ENCODE results near the gene ROCK1.
"Not testable (repeated sequence)": the region's sequence is repeated elsewhere in the genome, so short reads cannot be mapped to it uniquely, and the experiment has no call there.

The ROCK1 gene

DNA sequence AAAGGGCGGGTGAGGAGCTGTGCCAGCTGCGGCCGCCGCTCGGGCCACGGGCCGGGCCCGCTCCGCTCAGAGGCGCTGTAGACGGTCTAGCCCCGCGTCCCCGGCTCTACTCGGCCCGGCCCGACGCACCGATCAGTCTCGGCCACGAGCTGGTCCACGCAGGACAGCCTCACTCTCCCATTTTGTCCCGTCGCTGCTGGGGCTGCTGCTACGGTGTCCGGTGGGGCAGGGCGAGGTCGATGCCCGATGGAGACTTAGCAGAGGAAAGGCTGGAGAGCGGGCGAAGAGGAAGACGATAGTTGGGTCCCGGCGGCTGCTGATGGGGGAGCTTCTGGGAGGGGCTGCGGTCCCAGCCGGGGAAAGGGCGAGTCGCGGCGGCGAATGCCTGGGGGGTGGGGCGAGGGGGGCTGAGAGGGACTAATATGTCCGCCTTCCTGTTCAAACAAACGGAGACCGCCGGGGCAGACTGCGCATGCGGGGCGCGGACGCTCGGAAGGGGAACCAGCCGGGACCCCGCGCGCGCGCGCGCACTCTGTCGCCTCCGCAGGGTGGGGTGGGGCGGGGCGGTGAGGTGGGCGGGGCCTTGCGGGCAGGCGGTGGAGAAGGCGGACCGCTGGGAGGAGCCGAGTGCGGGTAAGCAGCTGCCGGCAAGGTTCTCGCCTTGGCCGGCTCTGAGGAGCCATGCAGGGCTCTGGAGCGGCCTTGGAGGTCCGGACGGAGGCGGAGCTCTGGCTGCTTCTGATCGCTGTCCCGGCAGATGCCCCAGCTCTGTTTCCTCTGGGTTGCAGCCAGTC is at the start of gene ROCK1:
TSS of gene ROCK1 (minus strand) at position 468 of the 794 bp plus-strand sequence. CDS start 903 bp downstream, outside the sequence.
- DNase-seq (ENCODE audit: low read depth) = peak; percentile 99

DNA sequence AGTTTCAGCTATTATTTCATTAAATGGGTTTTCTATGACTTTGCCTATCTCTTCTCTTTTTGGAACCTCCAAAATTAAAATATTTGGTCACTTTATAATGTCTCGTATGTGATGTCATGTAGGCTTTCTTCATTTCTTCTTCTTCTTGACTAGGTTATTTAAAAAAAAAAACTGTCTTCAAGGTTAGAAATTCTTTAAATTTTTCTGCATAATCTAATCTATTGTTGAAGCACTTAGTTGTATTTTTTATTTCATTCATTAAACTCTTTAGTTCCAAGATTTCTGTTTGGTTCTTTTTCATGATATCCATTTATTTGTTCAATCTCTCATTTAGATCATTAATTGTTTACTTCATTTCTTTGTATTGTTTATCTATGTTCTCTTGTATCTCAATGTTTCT is 43.8 kb upstream of the ROCK1 start:
- DNase-seq (ENCODE audit: low read depth) = no peak

DNA sequence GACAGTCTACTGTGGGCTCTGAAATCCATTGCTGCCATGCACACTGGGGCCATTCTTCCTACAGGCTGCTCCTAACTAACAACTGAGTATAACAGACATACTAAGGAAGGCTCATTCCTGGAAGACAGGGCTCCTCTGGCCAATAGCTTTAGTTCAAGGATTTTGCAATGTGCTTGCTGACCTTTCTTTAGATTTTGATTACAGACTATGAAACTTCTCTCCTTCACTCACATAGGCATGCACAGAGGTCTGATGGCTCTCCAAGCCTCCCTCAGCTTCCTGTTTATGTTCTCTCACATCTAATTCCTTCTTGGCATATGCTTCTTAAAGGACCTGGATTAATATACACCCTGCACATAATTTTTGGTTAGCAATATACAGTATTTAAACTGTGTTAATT is 34.4 kb upstream of the ROCK1 start:
- DNase-seq (ENCODE audit: low read depth) = no peak

DNA sequence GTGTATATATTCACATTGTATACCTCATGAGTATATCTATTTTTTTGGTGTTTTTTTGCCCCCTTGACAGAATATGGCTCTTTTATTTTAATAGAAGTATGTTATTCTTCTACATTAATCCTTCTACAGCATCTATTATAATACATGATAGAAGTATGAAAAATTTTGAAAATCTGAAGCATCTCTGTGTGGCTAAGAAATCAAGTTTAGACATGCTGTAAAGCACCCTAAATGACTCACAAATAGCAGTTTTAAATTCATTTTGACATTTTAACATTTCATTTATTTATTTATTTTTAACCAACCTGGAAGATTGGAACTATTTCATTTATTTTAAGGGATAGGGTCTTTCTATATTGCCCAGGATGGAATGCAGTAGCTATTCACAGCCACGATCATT is 33.8 kb upstream of the ROCK1 start:
- no peak for DNase-seq (ENCODE audit: low read depth)

DNA sequence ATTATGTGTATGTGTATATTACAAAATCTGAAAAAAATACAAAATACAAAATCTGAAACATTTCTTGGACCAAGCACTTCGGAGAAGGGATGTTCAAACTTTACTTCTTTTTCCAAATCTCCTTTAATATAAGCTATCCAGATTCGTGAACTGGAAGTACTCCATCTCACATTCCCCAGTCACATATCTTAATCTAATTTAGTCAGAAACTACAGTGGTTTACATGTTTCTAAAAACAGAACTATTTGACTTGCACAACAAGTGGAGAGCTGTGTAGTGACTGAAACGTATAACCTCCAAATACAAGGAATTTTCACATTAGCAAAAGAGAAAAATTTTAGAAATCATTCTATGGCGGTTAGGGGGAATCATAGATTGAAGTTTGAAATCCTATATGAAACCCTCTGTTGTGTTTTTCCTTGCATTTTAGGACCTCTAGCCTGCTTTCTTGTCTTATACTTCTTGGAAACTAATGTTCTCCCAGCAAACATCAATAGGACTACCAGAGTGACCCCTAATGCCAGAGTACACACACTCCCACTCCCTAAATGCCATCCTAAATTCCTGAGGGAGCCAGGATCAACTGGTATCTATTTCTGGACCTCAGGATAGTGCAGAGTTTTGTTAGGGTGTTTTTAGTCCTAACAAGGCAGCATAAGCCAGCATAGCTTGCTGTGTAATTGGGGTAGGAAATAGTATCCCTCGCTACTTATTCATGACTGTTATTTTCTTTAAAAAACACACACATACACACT is 30.2 kb upstream of the ROCK1 start:
- DNase-seq (ENCODE audit: low read depth) = no peak

DNA sequence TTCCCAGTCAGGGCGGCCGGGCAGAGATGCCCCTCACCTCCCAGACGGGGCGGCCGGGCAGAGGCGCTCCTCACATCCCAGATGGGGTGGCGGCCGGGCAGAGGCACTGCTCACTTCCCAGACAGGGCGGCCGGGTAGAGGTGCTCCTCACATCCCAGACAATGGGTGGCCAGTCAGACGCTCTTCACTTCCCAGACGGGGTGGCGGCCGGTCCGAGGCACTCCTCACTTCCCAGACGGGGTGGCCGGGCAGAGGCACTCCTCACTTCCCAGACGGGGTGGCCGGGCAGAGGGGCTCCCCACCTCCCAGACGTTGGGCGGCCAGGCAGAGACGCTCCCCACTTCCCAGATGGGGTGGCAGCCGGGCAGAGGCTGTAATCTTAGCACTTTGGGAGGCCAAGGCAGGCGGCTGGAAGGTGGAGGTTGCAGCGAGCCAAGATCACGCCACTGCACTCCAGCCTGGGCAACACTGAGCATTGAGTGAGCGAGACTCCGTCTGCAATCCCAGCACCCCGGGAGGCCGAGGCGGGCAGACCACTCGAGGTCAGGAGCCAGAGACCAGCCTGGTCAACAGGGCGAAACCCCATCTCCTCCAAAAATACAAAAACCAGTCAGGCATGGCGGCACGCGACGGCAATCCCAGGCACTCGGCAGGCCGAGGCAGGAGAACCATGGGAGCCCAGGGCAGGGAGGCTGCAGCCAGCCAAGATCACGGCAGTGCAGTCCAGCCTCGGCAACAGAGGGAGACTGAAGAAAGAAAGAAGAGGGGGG is 26.3 kb upstream of the ROCK1 start:
- not testable (repeated sequence) for DNase-seq (ENCODE audit: low read depth)

DNA sequence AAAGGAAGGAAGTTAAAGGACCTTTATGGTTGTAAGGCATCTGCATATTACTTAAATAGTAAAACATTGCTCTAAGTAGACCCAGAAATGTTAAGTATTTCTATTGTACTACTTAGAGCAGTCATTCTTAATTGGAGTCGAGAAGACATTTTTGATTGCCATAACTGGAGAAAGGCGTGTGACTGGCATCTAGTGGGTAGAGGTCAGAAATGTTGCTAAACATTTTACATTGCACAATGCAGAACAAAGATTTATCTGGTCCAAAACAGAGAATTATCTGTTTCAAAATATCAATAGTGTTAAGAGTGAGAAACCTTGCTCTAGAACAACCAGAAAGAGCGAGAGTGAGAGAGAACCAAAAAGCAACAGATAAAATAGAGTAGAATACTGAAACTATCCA is 23.3 kb upstream of the ROCK1 start:
- peak; percentile 8 for DNase-seq (ENCODE audit: low read depth)

DNA sequence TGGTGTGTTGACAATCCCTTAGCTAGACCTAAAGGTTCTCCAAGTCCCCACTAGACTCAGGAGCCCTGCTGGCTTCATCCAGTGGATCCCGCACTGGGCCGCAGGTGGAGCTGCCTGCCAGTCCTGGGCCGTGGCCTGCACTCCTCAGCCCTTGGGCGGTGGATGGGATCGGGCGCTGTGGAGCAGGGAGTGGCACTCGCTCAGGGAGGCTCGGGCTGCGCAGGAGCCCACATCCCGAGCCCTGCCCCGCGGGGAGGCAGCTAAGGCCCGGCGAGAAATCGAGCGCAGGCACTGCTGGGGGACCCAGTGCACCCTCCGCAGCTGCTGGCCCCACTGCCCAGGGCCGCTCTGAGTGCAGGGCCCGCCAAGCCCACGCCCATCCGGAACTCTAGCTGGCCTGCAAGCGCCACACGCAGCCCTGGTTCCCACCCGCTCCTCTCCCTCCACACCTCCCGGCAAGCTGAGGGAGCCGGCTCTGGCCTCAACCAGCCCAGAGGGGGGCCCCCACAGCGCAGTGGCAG is 20.8 kb upstream of the ROCK1 start:
- DNase-seq (ENCODE audit: low read depth) = no peak

DNA sequence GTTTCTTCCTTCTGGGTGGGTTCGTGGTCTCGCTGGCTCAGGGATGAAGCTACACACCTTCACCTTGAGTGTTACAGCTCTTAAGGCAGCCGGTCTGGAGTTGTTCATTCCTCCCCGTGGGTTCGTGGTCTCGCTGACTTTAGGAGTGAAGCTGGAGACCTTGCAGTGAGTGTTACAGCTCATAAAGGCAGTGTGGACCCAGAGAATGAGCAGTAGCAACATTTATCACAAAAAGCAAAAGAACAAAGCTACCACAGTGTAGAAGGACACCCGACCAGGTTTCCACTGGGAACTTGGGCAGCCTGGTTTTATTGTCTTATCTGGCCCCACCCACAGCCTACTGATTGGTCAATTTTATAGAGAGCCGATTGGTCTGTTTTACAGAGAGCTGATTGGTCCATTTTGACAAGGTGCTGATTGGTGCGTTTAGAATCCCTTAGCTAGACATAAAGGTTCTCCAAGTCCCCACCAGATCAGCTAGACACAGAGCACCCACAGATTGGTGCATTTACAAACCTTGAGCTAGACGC is 20.1 kb upstream of the ROCK1 start:
- no peak for DNase-seq (ENCODE audit: low read depth)

DNA sequence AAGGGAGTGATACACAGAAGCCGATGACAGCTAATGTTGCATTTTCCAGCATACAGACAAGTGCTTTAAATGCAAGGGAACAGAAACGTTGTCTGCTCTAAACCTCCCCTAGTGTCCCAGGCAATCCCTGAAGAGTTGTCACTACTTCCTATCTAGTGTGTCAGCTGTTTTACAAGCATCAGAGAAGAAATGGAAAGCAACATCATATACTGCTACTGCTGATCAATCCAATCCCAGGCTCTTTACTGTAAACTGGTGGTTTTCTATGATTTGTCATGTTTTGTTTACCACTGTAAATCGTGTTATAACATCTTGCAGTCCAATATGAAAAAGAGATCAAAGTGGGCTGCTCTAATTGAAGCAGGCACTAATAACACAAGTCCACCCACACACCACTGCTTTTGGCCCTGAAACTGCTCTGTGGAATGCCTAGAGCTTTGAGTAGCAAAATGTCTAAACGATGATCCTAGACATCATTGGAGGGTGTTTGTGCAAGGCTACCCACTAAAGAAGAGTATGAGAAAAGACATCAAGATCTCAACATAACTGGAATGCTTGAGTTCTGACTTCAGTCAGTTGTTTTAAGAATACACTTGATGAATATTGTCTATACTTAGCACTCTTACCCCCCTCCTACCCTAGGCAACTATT is 18.1 kb upstream of the ROCK1 start:
- no peak for DNase-seq (ENCODE audit: low read depth)

DNA sequence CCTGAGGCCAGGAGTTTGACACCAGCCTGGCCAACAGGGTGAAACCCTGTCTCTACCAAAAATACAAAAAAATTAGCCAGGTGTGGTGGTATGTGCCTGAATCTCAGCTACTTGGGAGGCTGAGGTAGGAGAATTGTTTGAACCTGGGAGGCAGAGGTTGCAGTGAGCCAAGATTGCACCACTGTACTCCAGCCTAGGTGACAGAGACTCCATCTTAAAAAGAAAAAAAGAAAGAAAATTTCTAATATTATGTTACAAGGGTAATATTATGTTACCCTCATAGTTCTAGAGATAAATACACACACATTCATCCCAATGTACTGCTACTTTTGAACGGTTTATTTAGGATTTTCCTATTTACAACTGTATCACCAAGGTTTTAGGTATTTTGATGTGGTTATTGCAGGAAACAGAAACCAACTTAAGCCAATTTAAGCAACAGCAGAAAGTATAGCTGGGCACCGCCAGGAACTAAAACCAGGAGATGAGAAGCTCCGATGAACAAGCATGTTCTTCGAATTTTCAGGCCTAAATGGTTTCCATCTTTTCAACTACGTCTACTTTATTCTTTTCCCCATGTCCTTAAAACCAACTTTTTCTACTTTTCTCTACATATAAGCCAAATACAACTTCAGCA is 11.8 kb upstream of the ROCK1 start:
- DNase-seq (ENCODE audit: low read depth) = no peak

DNA sequence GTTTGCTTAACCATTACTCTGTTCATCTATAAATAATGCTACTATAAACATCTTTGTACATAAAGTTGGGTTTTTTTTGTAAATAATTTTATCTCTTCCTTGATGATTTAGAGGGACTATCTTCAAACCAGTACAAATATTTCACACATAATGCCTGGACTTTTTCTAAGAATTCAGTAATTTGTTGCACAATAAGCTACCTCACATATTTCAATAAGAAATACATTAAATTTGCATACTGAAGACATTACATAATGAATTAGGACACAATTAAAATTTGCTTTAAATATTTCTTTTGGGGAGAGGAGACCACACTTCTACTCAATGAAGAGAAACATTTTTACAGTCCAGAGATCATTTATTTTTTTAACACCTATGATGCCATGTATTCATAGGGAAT is 7.2 kb upstream of the ROCK1 start:
- DNase-seq (ENCODE audit: low read depth) = no peak

DNA sequence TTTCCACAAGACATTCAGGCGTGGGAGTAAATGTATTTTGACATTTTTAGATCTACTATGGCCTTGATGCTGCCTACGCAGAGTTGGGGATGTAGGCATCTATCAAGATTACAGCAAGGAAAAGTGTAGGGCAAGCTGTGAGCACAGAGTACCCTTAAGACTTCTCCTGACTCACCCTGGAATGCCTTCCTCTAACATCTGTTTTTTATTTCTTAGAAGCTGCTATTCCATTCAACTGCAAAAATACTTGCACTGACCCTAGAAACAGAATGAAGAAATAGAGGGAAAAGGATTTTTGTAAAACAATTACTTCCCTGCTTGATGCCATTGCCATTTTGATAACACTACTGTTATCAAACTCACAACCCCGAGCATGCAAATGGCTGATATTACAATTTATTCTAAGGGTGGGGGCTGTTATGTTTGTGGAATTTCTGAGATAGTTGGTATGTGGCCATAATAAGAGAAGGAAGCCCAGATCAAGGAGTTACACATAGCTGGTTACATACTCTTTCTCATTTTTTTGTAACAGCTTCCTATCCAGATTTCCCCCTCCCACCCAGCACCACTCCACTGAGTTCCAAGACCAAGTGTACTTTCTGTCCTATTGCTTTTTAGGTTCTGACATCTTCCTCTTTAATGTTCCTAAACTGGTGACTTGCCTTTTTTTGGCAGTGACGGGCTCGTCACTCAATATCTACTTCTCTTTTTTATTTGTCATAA is 6.0 kb upstream of the ROCK1 start:
- no peak for DNase-seq (ENCODE audit: low read depth)

DNA sequence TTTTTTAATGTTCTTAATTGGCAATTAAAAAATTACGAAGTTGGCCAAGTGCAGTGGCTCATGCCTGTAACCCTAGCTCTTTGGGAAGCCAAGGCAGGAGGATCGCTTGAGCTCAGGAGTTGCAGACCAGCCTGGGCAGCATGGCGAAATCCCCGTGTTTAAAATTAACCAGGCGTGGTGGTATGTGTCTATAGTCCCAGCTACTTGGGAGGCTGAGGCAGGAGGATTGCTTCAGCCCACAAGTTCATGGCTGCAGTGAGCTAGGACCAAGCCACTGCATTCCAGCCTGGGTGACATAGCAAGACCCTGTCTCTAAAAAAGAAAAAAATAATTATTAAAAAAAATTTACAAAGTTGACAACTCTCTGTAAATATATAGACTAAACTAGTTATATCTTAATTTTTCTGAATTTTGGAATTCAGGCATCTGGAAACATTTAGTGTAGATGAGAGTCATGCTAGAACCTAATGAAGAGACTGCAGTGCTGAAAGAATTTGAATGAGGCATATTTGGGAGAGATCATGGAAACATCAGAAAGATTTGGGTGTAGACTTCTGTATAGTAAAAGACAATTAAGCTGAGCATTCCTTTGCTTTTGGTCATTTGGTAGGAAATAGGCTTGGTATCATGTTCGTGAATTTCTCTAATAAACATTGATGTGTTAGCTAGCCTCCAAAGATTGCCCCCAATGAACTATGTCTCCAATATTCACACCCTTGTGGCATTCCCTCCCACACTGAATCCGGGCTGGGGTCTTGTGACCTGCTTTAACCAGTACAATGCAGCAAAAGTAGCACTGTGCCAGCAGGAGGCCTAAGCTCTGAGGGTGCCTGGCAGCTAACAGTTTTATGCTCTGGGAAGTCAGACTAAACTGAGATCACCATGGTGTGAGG is 4.2 kb upstream of the ROCK1 start:
- no peak for DNase-seq (ENCODE audit: low read depth)

DNA sequence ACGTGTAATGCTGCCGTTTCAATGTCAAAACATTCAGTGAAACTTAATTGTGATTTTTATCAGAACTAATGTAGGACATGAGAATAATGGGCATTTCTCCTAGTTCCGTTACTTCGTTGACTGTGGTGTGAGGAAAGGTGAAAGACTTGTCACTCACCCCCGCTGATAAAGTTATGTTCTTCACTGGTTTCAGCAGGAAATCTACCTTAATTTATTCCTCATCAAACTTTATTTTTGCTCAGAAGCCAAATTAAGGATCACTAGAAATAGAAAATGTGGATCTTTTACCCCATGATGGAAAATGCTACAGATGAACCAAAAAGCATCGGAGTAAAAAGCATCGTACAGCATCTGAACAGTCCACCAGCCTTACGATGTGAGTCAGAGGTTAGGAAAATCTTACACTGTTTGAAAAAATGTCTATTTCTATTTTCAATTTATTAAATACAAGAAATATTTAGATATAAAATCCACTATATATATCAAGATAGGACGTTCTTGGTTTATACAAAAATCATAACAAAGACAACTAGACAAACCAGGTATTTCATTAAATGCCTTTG is 1.0 kb upstream of the ROCK1 start:
- no peak for DNase-seq (ENCODE audit: low read depth)

DNA sequence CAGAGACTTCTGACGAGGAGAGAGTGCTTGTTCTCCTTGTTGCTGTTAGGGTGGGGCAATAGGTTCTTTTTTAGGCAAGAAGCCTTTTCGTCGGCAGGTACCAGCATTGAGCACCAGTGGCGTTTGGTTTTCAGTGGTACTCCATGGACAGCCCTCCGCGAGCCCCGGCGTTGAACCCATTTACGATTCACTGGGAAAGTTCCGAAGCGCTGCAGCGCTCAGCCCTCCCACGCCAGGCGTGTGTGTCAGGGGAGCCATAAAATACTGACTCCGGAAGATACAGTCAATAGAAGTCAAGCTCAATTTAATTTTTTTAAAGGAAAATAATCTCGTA is 494 bp upstream of the ROCK1 start:
- DNase-seq (ENCODE audit: low read depth) = peak; percentile 20

DNA sequence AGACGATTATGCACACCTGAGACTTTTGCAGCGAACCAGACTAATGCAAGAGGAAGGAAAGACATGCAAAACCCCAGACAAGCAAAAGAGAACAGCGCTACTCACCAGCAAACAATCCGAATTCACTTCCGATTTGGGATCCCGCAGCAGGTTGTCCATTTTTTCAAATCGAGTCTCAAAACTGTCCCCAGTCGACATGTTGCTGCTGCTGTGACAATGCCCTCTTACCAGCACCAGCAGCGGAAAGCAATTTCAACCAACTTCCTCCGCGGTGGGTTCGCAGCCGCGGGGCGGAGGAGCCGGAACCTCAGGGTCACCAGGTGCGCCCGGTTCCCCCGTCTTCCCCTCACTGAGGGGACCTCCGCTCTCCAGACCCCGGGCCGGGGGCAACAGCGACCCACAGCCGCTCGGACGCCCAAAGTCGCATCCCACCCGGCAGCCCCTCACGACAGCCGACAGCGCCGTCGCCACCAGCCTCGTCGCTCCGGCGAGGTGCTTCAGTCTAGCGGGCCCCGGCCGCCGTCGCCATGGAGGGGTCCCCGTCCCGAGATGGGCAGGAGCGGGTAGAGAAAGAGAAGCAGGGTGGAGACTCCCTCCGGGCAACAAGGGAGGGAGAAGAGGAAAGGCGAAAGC is 784 bp downstream of the ROCK1 start:
- peak; percentile 50 for DNase-seq (ENCODE audit: low read depth)

DNA sequence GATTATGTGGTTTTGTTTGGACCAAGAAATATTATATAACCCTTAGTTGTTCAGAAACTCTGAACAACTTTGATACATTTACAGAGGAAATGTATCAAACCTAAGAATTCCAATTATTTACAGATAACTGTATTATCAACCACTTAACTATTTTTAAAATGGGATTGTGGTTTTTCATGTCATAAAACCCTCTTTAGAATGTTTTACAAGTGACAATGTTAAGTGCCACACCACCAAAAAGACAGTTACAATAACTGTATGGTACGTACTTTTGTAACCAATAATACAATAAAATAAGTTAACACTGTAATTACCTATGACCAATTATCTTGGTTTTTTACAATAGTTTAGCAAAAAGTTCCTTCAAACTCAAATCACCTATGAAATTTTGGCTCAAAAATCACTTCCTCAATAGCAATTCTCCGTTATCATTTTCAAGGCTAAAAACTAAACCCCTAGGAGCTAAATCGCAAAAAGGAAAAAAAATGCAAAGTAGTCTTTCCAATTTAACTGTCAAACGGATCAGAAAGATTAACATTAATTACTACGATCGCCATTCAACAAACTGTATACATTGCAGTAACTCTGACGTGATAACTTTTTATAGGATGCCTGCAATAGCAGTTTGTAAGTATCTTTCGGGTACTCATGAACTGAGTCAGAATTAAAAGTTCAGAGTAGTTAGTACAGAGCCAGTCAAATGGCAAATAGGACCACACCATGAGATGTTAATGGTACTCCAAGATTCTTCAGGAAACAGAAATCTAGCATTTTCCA is 1.5 kb downstream of the ROCK1 start:
- DNase-seq (ENCODE audit: low read depth) = no peak
